GOT3 (cell line): Measurements from ENCODE around the gene EXOC2.
"Not testable (repeated sequence)": the region's sequence is repeated elsewhere in the genome, so short reads cannot be mapped to it uniquely, and the experiment has no call there.

ENCODE experiments used
- DNase-seq: peaks from one replicate; lab custom pipeline; 2025; ENCODE audit warnings: mixed read lengths; lab: John Stamatoyannopoulos, UW

Gene EXOC2

GRCh38 chr6:680666-681340 lies 12.1 kb downstream of the EXOC2 start:
- no peak for DNase-seq

GRCh38 chr6:680251-680650 lies 12.7 kb downstream of the EXOC2 start:
- DNase-seq, result no peak

DNA sequence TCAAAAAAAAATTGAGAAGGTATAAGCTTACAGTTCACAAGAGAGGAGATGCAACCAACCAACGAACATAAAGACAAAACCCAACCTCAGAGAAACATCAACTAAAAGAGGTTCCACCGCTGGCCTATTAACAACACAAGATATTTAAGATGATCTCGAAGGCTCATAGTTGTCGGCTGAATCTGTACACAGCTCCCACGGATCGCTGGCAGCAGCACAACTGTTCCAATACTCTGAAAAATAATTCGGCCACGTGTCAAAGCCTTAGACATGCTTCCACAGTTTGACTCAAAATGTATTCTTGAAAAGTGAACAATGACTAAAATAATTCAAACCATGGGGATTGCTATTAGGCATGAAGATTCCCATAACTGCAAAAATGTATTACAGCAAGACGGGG lies 13.7 kb downstream of the EXOC2 start:
- DNase-seq, result no peak

GRCh38 chr6:678520-678919 lies 14.4 kb downstream of the EXOC2 start:
- DNase-seq, result no peak

- DNase-seq, result no peak
Measured at GRCh38 chr6:677919-678318, 15.0 kb downstream of the EXOC2 start.

GRCh38 chr6:674956-675355 lies 18.0 kb downstream of the EXOC2 start:
- DNase-seq, result no peak

GRCh38 chr6:674406-674805 lies 18.5 kb downstream of the EXOC2 start:
- DNase-seq, result no peak

DNA sequence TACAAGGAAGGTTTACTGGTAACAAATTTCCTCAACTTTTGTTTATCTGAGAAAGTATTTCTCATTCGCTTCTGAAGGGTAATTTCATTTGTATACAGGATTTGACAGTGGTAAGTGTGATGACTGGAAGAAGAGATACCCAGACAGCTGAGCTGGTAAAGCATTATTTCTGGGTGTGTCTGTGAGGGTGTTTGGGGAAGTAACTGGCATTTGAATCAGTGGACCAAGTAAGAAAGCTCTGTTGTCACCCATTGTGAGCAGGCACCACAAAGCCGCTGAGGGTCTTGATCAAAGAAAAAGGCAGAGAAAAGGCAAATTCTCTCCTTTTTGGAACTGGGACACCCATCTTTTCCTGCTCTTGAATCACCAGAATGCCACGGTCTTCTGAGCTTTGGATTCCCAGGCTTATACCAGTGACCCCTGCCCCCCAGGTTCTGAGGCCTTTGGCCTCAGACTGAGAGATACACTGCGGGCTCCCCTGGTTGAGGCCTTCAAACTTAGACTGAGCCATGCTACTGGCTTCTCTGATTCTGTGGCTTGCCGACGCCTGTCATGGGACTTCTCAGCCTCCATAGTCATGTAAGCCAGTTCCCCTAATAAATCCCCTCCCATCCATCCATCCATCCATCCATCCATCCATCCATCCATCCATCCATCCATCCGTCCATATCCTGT lies 25.5 kb downstream of the EXOC2 start:
- DNase-seq, result no peak

- no peak for DNase-seq
Measured at GRCh38 chr6:665403-666267, 27.3 kb downstream of the EXOC2 start.

DNA sequence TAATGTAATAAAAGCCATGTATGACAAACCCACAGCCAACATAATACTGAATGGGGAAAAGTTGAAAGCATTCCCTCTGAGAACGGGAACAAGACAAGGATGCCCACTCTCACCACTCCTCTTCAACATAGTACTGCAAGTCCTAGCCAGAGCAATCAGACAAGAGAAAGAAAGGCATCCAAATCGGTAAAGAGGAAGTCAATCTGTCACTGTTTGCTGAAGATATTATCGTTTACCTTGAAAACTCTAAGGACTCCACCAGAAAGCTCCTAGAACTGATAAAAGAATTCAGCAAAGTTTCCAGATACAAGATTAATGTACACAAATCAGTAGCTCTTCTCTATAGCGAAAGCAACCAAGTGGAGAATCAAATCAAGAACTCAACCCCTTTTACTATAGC lies 29.2 kb downstream of the EXOC2 start:
- DNase-seq, result not testable (repeated sequence)

GRCh38 chr6:659716-660581 lies 33.0 kb downstream of the EXOC2 start:
- DNase-seq, result no peak

- DNase-seq, result no peak
Measured at GRCh38 chr6:658244-658643, 34.7 kb downstream of the EXOC2 start.

DNA sequence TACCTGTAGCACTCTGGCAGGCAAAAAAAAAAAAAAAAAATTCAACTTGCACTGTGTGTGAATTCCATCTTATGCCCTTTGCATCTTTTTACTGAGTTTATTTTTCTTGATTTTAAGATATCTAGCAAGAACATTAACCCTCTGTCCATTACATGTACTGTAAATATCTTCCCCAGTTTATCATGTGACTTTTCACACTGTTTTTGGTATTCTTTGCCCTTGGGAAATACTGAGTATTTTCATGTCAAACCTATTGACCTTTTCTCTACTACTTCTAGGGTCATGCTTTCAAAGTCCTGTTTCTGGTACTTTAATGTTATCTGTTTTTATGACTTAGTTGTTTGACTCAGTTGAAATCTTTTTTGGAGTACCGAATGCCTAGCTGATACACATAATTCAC lies 35.2 kb downstream of the EXOC2 start:
- no peak for DNase-seq

DNA sequence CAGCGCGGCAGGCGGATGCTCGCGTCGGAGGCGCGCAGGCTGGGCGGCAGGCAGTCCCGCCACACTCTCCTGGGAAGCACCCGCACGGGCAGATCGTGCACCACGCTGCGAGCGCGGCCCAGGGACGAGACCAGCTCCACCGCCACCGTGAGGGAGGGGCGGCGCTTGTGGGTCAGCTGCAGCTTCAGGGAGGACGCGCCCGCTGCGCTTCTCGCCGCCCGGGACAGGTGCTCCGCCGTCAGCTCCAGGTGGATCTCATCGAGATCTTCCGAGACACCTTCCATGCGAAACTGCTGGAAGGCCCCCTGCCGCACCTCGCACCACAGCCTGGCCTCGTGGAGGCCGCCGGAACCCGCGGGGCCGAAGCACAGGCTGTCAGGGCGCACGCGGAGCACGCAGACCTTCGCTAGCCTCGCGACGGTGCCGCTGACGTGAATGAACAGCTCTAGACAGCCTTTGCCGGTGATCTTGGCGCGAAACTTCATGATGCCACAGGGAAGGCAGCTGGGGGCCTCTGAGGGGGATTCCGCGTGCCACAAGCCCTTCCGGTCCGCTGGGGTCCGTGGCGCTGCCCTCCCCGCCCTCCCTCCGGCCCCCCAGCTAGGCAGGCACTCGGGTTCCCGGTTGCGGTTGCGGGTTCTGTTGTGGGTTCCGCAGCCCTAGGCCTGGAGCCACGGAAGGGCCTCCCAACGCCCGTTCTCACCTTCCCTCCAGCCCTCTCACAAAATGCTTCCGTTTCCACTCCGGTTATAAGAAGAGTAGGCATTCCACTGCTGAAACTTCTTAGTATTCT lies 36.3 kb downstream of the EXOC2 start, which contains the start of gene HUS1B:
TSS of gene HUS1B (minus strand) at position 641 of the 793 bp plus-strand sequence. CDS start at position 485, 156 bp downstream.
- no peak for DNase-seq

DNA sequence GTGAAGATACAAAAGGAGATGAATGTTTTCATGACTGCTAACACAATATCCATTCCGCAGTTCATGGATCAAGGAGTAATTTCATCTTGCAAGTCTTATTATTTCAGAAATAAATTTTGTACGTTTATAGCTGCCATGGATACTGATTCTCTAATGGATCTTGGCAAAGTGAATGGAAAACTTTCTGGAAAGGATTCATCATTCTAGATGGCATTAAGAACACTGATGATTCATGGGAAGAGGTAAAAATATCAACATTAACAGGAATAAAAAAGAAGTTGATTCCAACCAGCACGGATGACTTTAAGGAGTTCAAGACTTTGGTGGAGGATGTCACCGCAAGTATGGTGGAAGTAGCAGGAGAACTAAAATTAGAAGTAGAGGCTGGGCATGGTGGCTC lies 38.8 kb downstream of the EXOC2 start:
- no peak for DNase-seq

- DNase-seq, result no peak
Measured at GRCh38 chr6:652865-653264, 40.1 kb downstream of the EXOC2 start.

- no peak for DNase-seq
Measured at GRCh38 chr6:650098-650497, 42.8 kb downstream of the EXOC2 start.

DNA sequence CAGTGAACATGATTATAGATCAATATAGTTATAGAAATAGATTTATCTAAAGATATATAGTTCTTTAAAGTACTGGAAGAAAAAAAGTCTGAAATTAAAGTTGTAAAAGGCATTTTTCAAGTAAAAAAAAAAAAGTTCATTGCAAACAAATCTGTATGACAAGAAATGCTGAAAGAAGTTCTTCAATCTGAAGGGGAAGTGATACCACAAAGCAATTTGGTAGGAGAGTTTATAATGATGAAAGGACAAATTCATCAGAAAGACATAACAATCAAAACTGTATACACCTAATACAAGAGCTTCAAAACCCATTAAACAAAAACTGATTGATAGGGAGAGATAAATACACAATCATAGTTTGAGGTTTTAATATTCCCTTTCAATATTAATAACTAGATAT lies 50.1 kb downstream of the EXOC2 start:
- DNase-seq, result no peak

DNA sequence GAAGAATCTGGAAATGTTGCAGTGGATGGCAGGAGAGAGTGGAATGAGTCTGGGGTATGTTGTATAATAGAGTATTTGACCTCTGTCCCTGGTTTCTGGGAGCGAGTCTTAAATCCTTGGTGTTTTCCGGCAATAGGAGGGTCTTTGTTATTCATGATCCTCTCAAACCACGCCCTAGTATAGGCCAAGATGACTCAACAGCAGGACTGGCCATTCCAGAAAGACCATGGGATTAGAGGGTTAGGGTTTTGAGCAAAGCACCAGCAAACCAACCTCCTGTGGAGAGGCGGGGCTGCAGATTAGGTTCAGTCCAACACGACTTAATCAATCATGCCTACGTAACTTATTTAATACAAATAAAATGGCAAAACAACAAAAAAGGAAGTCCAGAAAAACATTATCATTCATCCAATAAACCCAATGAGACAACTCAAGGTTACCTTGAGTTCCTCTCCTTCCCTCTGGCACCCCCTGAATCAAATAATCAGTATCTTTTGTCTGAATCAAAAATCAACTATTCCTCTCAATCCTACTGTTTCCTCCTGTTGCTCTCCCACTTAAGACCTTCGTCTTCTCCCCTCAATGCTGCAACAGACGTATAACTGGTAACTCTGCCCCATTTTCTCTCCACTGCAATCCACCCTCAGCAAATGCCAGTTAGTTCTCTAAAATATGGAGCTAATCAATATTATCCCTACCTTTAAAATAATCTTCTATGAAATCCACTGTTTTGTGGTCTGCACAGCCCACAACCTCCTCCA lies 51.5 kb downstream of the EXOC2 start:
- DNase-seq, result no peak

- no peak for DNase-seq
Measured at GRCh38 chr6:636488-636887, 56.5 kb downstream of the EXOC2 start.
